ENCODE results near the gene SEPTIN5. TPM values are rescaled to one million over a fixed set of nuclear protein-coding genes. Genes with fewer than 3 reads are reported as not detected.

Gene SEPTIN5
- total RNA-seq, 1 experiment from 2014 or later, result 2.0 TPM

DNA sequence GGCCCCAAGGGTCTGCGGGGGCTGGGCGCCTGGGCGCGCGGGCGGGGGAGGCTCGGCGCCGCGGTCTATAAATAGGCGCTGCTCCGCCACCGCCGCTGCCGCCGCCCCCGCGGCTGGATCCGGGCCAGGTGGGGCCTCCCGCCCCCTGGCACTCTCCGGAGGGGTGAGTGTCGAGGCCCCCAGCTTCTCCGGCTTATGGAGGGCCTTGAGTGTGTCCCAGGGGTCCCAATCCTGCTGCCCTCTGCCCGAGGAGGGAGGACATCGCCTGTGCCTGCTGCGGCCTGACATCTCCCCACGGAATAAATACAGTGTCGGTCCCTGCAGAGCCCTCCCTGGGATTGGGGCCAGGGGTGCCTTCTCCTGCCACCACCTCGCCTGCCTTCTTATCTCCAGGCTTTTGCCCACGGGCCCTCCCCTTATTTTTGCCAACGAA lies 4.8 kb downstream of the SEPTIN5 start:
- DNase-seq (ENCODE audit: unreplicated experiment), result no peak
- intact Hi-C loops (cut with micrococcal nuclease), result loop anchor here (5.0 to 10.0 kb wide), 3 partner anchors 42 to 424 kb away; partner anchors contain the start of gene CLTCL1
- Mint-ChIP-seq H3K4me1 (ENCODE audit: insufficient read depth, unreplicated experiment) (peaks cover 3% of the 10 kb centered on the region), H3K36me3 (ENCODE audit: insufficient read depth, unreplicated experiment) (no peaks in the 10 kb centered on the region), H3K9me3 (ENCODE audit: unreplicated experiment) (no peaks in the 10 kb centered on the region), H3K4me3 (ENCODE audit: unreplicated experiment) (peak overlapping the region; percentile 68), H3K27me3 (ENCODE audit: insufficient read depth, unreplicated experiment) (no peaks in the 10 kb centered on the region), H3K27ac (ENCODE audit: low read depth, unreplicated experiment) (no peak overlapping the region)
- ChIA-PET POLR2A (no interaction called here), CTCF (no interaction called here)
- TF ChIP-seq, protein P1, sequence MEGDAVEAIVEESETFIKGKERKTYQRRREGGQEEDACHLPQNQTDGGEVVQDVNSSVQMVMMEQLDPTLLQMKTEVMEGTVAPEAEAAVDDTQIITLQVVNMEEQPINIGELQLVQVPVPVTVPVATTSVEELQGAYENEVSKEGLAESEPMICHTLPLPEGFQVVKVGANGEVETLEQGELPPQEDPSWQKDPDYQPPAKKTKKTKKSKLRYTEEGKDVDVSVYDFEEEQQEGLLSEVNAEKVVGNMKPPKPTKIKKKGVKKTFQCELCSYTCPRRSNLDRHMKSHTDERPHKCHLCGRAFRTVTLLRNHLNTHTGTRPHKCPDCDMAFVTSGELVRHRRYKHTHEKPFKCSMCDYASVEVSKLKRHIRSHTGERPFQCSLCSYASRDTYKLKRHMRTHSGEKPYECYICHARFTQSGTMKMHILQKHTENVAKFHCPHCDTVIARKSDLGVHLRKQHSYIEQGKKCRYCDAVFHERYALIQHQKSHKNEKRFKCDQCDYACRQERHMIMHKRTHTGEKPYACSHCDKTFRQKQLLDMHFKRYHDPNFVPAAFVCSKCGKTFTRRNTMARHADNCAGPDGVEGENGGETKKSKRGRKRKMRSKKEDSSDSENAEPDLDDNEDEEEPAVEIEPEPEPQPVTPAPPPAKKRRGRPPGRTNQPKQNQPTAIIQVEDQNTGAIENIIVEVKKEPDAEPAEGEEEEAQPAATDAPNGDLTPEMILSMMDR (IDR thresholded peaks at IDR 0.05; ENCODE audit: unreplicated experiment), result no peak
- BruUV-seq (replicated peaks), result no TSS peak

DNA sequence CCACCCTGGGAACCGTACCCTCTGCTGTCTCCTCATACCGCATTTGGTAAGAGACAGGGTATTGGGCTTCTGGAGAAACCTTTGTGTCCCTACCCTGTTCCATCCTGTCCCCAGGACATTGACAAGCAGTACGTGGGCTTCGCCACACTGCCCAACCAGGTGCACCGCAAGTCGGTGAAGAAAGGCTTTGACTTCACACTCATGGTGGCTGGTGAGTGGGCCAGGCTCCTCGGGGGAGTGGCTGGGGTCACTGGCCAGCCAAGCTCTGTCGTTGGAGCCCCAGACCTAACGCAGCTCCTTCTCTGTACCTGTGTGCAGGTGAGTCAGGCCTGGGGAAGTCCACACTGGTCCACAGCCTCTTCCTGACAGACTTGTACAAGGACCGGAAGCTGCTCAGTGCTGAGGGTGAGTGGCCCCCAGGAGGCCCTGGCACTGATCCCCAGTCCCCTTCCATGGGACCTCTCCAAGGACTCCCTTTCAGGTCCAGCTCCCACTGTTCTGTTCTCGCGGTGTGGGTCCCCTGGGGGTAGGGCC lies 5.3 kb downstream of the SEPTIN5 start:
- Mint-ChIP-seq H3K4me1 (ENCODE audit: insufficient read depth, unreplicated experiment) (peaks cover 3% of the 10 kb centered on the region), H3K27me3 (ENCODE audit: insufficient read depth, unreplicated experiment) (no peaks in the 10 kb centered on the region), H3K36me3 (ENCODE audit: insufficient read depth, unreplicated experiment) (no peaks in the 10 kb centered on the region), H3K4me3 (ENCODE audit: unreplicated experiment) (peak overlapping the region; percentile 68), H3K9me3 (ENCODE audit: unreplicated experiment) (no peaks in the 10 kb centered on the region), H3K27ac (ENCODE audit: low read depth, unreplicated experiment) (no peak overlapping the region)
- POLR2A ChIA-PET, result no interaction called here
- no peak for DNase-seq (ENCODE audit: unreplicated experiment)
- BruUV-seq (replicated peaks), result no TSS peak
- intact Hi-C loops (cut with micrococcal nuclease), result loop anchor here (5.0 to 10.0 kb wide), 3 partner anchors 42 to 425 kb away; partner anchors contain the start of gene CLTCL1
- CTCF ChIA-PET, result interaction anchor here (0.5 to 1.1 kb wide), 2 partner anchors 11 to 35 kb away, joined by 5 to 6 read pairs; no protein-coding TSS in a partner anchor
- TF ChIP-seq, protein P1 (IDR thresholded peaks at IDR 0.05; ENCODE audit: unreplicated experiment), result no peak

DNA sequence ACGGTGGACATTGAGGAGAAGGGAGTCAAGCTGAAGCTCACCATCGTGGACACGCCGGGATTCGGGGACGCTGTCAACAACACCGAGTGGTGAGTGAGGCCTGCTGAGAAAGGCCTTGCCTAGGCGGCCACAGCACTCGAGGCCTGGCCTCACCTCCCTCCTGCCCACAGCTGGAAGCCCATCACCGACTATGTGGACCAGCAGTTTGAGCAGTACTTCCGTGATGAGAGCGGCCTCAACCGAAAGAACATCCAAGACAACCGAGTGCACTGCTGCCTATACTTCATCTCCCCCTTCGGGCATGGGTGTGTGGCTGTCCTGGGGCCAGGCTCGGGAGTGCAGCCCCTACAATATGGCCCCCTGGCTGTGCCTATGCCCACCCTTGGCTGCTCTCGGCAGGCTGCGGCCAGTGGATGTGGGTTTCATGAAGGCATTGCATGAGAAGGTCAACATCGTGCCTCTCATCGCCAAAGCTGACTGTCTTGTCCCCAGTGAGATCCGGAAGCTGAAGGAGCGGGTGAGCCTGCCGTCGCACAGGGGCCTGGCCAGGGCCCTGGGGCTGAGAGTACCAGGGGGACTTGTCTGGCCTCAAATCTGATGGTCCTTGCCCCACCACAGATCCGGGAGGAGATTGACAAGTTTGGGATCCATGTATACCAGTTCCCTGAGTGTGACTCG lies 6.0 kb downstream of the SEPTIN5 start:
- DNase-seq (ENCODE audit: unreplicated experiment), result no peak
- TF ChIP-seq, protein P1 (IDR thresholded peaks at IDR 0.05; ENCODE audit: unreplicated experiment), result no peak
- no peaks in the 10 kb centered on the region for H3K36me3 Mint-ChIP-seq (ENCODE audit: insufficient read depth, unreplicated experiment)
- ChIA-PET POLR2A (interaction anchor here (0.9 kb wide), 1 partner anchor 10 kb away, joined by 3 read pairs; no protein-coding TSS in a partner anchor), CTCF (interaction anchor here (0.5 to 1.1 kb wide), 3 partner anchors 10 to 34 kb away, joined by 3 to 6 read pairs (median 5); no protein-coding TSS in a partner anchor)
- peak overlapping the region; percentile 68 for H3K4me3 Mint-ChIP-seq (ENCODE audit: unreplicated experiment)
- BruUV-seq (replicated peaks), result no TSS peak
- intact Hi-C loops (cut with micrococcal nuclease), result no loop called here
- peaks cover 3% of the 10 kb centered on the region for H3K4me1 Mint-ChIP-seq (ENCODE audit: insufficient read depth, unreplicated experiment)
- H3K27me3 Mint-ChIP-seq (ENCODE audit: insufficient read depth, unreplicated experiment), result no peaks in the 10 kb centered on the region
- peaks cover 5% of the 10 kb centered on the region for H3K9me3 Mint-ChIP-seq (ENCODE audit: unreplicated experiment)
- no peak overlapping the region for H3K27ac Mint-ChIP-seq (ENCODE audit: low read depth, unreplicated experiment)

DNA sequence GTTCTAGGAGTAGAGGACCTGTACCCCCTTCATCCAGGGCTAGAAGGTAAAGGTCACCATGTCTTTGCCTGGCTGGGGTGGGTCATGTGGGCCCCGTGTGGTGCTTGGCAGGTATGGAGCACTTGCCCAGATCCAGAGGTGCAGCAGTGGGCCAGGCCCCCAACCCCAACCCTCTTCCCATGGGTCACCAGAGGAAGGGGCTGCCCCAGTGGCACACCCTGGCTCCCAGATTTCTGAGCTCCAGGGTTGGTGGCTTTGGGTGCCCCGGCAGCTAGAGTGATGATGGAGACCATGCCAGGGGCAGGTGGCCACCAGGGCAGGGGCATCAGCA lies 6.7 kb downstream of the SEPTIN5 start:
- Mint-ChIP-seq H3K4me3 (ENCODE audit: unreplicated experiment) (no peak overlapping the region), H3K4me1 (ENCODE audit: insufficient read depth, unreplicated experiment) (peaks cover 3% of the 10 kb centered on the region), H3K36me3 (ENCODE audit: insufficient read depth, unreplicated experiment) (no peaks in the 10 kb centered on the region), H3K9me3 (ENCODE audit: unreplicated experiment) (peaks cover 9% of the 10 kb centered on the region), H3K27me3 (ENCODE audit: insufficient read depth, unreplicated experiment) (no peaks in the 10 kb centered on the region), H3K27ac (ENCODE audit: low read depth, unreplicated experiment) (no peak overlapping the region)
- ChIA-PET POLR2A (interaction anchor here (0.9 kb wide), 1 partner anchor 9 kb away, joined by 3 read pairs; no protein-coding TSS in a partner anchor), CTCF (no interaction called here)
- no peak for DNase-seq (ENCODE audit: unreplicated experiment)
- BruUV-seq (replicated peaks), result no TSS peak
- TF ChIP-seq, protein P1 (IDR thresholded peaks at IDR 0.05; ENCODE audit: unreplicated experiment), result no peak
- intact Hi-C loops (cut with micrococcal nuclease), result no loop called here
